HG02938 (cell line): ENCODE data around the gene WSCD1.

Experiments used
- ATAC-seq: cut with Tn5 transposase; IDR thresholded peaks from one replicate; pipeline ENCODE4 v1.9.1; 2021; ENCODE audit warnings: mild to moderate bottlenecking, moderate library complexity; ENCODE audit not compliant: unreplicated experiment

WSCD1 gene

DNA sequence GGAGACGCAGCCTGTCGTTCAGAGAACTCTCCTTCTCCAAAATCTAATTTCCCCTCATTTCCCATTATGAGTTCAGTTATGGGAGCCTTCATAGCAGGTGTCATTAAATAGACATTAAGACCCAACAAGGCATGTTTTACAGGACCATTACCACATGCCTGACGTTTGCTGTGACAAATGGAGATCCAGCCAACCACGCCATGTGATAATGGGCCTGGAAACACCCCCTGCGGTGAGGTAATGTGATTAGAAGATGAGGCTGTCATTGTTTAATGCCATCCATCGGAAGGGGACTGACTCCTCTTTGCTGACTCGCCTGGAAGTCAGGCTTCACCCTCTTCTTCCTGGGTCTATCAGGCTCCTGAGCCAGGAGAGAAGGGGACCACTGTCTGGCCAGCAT is 76.9 kb downstream of the WSCD1 start:
- ATAC-seq: no peak

GRCh38 chr17:6153375-6153774 is 83.2 kb downstream of the WSCD1 start:
- ATAC-seq: no peak

DNA sequence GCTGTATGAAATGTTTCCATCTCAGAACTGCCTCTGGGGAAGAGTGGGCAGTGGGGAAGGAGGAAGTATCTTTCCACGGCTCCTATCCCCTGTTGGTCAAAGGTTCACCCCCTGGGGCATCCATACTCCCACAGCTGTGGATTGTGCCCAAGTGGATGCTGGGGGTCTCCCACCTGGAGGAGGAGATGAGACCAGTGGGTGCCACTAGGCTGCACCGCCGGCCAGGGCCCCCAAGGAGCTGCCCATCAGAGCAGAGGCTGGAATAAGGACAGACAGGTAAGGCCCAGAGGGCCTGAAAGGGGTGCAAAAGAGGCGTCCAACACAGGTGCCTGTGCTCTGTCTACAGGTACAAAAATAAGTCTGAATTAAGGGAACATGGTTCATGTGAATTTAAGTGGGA is 87.5 kb downstream of the WSCD1 start:
- no peak for ATAC-seq

- ATAC-seq: no peak
Observed at GRCh38 chr17:6159541-6160231, 89.5 kb downstream of the WSCD1 start.

DNA sequence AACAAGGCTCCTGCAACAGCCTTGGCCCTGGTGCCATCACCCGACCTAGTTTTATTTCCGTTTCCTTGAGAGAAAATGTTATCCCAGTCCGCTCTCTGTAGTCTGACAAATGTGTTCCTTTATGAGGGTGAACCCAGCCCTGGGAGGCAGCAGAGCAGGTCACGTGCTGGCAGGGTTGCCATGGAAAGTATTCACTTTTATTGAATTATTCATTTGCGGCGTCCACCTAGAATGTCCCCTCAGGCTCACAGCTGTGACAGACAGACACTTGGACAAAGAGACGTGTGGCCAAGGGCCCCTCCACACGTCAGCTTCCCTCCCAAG is 90.0 kb downstream of the WSCD1 start:
- no peak for ATAC-seq

DNA sequence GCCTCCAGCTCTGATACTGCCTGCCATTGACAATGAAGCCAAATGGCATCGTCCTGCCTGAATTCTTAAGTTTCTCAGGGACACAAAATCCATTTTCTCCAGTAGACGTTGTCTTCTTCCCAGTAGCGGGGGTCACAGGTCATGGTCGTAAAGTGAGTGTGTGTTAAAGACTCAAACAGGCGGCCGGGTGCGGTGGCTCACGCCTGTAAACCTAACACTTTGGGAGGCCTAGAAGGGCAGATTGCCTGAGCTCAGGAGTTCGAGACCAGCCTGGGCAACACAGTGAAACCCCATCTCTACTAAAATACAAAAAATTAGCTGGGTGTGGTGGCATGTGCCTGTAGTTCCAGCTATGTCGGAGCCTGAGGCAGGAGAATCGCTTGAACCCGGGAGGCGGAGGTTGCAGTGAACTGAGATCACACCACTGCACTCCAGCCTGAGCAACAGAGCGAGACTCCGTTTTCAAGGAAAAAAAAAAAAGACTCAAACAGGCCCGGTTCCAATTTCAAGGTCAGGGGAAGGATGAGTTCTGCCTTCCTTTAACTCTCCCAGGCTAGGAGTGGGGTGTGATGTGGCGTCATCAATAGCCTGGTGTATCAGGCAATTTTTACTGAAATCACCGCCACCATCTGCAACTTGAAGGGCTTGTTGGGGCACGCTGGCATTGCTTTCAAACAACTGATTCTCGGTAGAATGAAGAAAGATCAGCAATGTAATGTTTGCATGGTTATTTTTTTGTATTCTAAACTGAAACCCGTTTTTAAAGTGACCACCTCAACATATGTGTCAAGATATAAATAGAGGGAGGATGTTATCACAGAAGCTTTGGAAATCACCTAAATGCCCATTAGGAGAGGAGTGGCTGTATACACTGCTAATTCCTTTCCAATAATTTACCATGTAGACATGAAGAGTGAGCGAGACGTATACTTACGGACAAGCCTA is 91.0 kb downstream of the WSCD1 start:
- no peak for ATAC-seq

DNA sequence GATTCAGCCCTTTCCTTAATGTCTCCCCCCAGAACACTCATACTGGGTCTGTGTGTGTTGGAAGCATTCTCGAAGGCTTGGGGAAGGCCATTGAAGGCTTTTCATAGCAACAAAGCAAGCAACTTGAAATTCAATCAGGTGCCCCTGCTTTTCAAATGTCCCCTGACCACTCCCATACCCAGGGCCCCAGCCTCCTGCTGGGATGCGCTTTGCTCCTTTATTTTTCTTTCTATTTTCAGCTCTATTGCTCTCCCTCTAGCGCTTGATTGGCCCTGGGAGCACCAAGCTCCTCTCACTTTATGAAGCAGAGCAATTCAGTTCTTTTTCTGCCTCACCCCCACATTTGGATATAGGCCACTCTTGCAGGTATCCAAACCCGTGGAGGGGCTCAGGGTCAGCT is 92.0 kb downstream of the WSCD1 start:
- no peak for ATAC-seq

GRCh38 chr17:6162892-6163291 is 92.7 kb downstream of the WSCD1 start:
- ATAC-seq: no peak

DNA sequence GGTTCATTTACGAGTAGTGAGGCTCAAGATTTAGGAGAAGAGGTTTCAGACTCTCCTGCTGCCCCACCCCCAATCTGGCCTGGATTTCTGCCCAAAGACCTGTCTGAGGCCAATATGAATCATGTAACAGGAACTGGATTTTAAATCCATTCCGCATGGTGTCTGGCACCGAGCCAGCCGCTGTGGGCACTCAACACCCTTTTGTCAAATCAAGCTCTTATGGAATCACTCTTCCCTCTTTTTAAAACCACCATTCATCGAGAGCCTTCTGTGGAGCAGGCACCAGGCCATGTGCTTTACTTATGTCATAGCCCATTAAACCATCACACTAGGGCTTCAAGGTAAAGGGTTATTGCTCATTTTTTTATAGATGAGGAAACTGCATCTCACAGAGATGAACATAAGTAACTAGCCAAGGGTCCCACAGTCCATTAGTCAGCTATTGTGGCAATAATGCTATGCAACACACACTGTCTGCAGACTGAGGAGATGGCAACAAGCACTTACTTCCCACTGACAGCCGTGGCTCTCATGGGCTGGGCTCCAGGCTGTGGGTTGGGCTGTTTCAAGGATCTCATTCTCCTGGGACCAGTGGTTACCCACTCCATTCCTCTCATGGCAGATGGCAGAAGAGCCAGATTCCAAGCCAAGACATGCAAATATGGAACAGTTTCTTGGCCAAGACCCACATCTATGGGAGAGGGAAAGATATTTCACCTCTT is 93.6 kb downstream of the WSCD1 start:
- ATAC-seq: no peak

- no peak for ATAC-seq
Observed at GRCh38 chr17:6164996-6165395, 94.8 kb downstream of the WSCD1 start.

- ATAC-seq: no peak
Observed at GRCh38 chr17:6165806-6166205, 95.6 kb downstream of the WSCD1 start.

DNA sequence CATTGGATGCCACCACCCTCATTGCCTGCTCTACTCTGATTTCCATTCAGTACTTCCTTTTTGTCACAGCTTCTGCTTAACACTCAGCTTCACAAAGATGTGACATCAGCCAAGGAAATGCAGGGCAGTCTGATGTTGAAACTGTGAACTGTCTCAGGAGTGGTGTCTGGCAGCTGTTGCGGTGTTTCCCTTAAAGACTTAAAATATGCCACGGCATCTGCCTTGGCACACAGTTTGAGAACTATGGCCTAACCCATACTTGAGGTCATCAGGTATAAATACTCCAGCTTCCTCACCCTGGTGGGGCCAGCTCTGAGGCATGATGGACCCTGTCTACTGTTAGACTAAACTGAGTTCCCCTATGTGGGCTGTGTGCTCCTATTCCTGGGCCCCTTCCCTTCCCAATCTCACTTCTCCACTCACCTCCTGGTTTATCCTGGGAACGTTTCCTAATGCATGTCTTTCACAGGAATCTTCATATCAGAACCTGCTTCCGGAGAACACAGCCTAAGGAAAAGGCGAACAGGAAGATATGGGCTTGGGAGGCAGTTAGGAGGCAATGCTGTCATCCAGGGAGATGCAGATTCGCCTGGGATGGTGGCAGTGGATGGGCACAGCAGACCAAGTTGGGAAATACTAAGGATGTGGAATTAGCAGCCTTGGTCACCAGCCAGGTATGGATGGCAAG is 96.5 kb downstream of the WSCD1 start:
- no peak for ATAC-seq

- no peak for ATAC-seq
Observed at GRCh38 chr17:6168296-6168695, 98.1 kb downstream of the WSCD1 start.

DNA sequence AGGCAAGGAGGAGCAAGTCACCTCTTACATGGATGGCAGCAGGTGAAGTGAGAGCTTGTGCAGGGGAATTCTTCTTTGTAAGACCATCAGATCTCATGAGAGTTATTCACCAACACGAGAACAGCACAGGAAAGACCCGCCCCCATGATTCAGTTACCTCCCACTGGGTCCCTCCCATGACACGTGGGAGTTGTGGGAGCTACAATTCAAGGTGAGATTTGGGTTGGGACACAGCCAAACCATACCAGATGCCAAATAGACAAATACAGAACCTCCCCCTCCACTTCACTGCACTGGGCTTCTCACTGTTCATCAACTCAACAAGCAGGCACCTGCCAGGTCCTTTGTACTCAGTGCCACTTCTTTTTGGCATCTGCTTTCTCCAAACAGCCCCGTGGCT is 100.2 kb downstream of the WSCD1 start:
- ATAC-seq: no peak

- ATAC-seq: no peak
Observed at GRCh38 chr17:6172642-6173330, 102.6 kb downstream of the WSCD1 start.

- ATAC-seq: no peak
Observed at GRCh38 chr17:6173653-6174052, 103.5 kb downstream of the WSCD1 start.
